ENCODE measurements around the gene STARD7. TPM values are rescaled to one million over a fixed set of nuclear protein-coding genes. Genes with fewer than 3 reads are reported as not detected.

STARD7 gene
- total RNA-seq, 1 donor from 2014 or later = 100 TPM

DNA sequence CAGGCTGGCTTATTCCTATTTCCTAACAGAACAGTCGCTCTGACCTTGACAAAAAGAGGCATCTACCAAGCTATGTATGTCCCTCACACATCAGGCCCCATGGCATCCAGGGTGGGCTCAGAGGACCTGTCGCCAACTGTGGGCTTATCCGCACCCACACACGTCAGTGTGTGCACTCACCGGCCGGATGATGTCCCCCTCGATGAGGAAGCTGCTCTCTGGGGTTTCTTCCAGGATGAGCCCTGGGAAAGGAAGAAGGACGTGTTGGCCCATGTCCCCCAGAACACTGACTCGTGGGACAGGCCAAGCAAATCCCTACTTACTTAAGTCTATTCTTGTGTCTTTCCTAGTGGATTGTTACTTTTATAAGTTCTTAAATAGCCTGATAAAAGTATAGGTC is 73.5 kb downstream of the STARD7 start:
- peaks cover 2% of the 10 kb centered on the region for H3K9me3 Mint-ChIP-seq (ENCODE audit: unreplicated experiment)
- TF ChIP-seq, protein P1, sequence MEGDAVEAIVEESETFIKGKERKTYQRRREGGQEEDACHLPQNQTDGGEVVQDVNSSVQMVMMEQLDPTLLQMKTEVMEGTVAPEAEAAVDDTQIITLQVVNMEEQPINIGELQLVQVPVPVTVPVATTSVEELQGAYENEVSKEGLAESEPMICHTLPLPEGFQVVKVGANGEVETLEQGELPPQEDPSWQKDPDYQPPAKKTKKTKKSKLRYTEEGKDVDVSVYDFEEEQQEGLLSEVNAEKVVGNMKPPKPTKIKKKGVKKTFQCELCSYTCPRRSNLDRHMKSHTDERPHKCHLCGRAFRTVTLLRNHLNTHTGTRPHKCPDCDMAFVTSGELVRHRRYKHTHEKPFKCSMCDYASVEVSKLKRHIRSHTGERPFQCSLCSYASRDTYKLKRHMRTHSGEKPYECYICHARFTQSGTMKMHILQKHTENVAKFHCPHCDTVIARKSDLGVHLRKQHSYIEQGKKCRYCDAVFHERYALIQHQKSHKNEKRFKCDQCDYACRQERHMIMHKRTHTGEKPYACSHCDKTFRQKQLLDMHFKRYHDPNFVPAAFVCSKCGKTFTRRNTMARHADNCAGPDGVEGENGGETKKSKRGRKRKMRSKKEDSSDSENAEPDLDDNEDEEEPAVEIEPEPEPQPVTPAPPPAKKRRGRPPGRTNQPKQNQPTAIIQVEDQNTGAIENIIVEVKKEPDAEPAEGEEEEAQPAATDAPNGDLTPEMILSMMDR (IDR thresholded peaks at IDR 0.05; ENCODE audit: partially characterized antibody, unreplicated experiment) = no peak
- no peak overlapping the region for H3K27ac Mint-ChIP-seq (ENCODE audit: unreplicated experiment)
- H3K4me1 Mint-ChIP-seq (ENCODE audit: low read depth, unreplicated experiment) = no peaks in the 10 kb centered on the region
- no peaks in the 10 kb centered on the region for H3K36me3 Mint-ChIP-seq (ENCODE audit: unreplicated experiment)
- H3K4me3 Mint-ChIP-seq (ENCODE audit: unreplicated experiment) = no peak overlapping the region
- peaks cover 3% of the 10 kb centered on the region for H3K27me3 Mint-ChIP-seq (ENCODE audit: unreplicated experiment)
- DNase-seq = no peak

Other genes with a start within 250 kb of the STARD7 start
- gene ANKRD36C, start 217.0 kb downstream of the STARD7 start, total RNA-seq (ENCODE audit: unreplicated experiment) = 75.7 TPM
- 0.47 TPM for gene GPAT2, start 173.9 kb downstream of the STARD7 start, total RNA-seq (ENCODE audit: unreplicated experiment)
- 0.91 TPM for gene ADRA2B, start 92.3 kb downstream of the STARD7 start, total RNA-seq (ENCODE audit: unreplicated experiment)
- not detected for gene ASTL, start 70.3 kb downstream of the STARD7 start, total RNA-seq (ENCODE audit: unreplicated experiment)
- gene DUSP2, start 63.4 kb downstream of the STARD7 start, total RNA-seq (ENCODE audit: unreplicated experiment) = 0.34 TPM
- 32.5 TPM for gene TMEM127, start 57.2 kb upstream of the STARD7 start, total RNA-seq (ENCODE audit: unreplicated experiment)
- gene CIAO1, start 57.4 kb upstream of the STARD7 start, total RNA-seq (ENCODE audit: unreplicated experiment) = 68.1 TPM
- gene SNRNP200, start 96.7 kb upstream of the STARD7 start, total RNA-seq (ENCODE audit: unreplicated experiment) = 136 TPM
- gene ITPRIPL1, start 116.5 kb upstream of the STARD7 start, total RNA-seq (ENCODE audit: unreplicated experiment) = 0.56 TPM
- 6.6 TPM for gene NCAPH, start 126.9 kb upstream of the STARD7 start, total RNA-seq (ENCODE audit: unreplicated experiment)